ENCODE results near the gene SAMMSON. TPM values are rescaled to one million over a fixed set of nuclear protein-coding genes. Genes with fewer than 3 reads are reported as not detected.

The SAMMSON gene
- not detected for total RNA-seq

DNA sequence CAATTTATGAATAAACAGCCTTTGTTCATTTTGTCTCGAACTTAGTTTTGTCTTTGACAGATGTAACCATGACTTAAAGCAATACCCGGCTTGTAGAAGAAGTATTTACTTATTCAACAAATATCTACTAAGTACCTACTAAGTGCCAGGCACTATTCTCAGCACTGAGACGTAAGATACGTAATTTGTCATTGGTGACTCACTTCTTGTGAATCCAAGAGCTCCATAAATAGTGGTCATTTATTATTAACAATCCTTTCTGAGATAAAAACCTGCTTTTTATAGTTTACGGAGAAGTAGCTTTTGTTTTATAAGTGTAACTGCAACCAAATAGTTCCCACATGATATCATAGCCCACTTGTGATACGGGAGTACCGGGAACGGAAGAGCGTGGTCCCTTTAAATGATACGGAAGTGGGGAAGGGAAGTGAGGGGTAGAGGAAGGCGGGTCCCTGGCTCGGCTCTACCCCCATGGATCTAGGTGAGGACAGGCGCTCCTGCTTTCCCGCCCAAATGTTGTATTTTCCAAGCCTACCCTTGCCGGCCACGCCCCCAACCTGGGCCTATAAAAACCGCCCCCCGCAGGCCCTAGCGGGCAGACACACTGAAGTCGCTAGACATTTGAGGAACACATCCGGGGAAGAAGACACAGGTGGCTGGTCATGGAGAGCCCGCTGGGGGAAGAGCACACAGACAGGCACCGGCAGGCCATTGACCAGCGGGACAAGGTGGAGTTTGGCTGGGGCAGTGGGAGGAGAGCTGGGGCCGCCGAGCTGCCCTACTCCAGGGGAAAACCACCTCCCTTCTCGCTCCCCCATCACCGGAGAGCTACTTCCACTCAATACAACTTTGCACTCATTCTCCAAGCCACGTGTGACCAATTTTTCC is at the start of gene SAMMSON:
Gene SAMMSON, plus strand, starts transcription at position 594 of the 888 bp plus-strand sequence.
- ChIA-PET POLR2A (no interaction called here), CTCF (no interaction called here)

DNA sequence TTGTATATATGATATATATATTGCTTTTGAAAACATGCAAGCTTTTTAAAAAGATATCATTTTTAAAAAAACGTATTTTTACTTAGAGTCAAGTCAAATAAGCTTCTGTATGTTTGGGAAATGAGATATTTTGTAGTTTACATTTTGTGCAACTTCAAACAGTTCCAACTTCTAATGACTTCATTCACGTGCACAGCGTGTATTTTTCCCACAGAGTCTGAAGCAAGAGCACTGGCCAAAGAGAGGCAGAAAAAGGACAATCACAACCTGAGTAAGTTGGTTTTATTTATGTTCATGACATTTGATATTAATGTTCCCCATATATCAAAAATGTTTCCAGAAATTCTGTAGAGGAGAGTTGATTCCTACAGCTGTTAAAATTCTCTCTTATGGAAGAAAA is 47.9 kb upstream of the SAMMSON start:
- POLR2A ChIA-PET = interaction anchor here (0.7 kb wide), 1 partner anchor 34 kb away, joined by 3 read pairs; no protein-coding TSS in a partner anchor
- CTCF ChIA-PET = no interaction called here

DNA sequence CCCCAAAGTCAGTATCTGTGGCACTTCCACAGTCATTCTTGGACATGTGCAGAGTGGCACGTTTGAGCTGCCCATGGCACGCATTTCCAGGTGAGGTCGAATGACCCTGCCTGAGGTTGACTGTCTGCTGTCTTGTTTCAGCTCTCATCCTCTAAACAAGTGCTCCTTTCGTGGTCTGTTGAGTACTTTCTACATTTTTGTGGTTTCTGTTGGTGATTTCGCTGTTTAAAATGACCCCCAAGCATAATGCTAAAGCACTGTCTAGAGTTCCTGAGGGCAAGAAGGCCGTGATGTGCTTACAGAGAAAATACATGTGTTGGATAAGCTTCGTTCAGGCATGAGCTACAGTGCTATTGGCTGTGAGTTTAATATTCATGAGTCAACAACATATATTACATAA is 40.0 kb upstream of the SAMMSON start:
- ChIA-PET CTCF (no interaction called here), POLR2A (no interaction called here)

DNA sequence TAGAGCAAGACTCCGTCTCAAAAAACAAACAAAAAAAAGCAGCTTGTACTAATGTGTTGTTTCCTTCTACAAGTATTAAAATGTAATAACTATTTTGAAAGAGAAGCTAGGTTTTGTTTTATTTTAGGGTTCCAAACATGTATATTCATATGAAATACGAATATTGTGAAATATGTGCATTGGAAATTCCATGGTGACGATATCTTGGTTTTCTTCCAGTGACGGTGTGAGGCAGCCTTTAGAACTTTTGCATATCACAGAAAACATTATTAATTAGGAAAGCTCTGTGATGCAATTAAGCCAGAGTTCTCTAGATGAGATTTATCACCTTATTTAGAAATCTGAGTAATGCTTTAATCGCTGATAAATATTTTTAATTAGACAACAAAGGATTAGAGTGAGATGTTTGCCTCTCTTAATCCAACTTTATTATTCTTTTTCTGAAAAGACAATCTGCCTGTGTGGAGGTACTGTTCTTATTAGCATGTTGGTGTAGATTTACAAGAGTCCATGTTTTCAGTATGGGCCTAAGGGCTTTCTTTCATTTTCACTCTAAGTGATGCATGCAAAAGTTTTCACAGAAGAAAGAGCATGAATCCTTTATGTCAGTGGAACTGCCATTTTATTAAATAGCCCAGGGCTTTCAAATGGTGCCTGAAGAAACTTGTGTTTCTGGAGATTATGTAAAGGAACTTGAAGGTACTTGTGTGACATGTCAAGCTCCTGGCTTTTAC is 37.7 kb upstream of the SAMMSON start:
- ChIA-PET CTCF (no interaction called here), POLR2A (no interaction called here)

DNA sequence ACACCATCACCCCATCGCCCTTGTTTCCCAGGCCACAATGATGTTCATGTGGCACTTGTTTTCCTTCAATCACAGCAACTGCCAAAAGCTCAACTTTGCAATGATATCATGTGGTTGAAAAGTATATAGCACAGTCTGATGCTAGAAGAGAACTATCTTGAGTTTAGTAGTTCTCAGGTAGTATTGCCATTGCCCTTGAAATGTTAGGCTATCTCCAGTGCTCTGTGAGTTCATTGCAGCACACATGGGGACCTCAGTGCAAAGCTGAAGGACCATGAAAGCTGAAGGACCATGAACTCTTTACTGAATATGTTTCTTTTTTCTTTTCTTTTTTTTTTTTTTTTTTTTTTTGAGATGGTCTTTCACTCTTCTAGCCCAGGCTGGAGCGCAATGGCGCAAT is 35.9 kb upstream of the SAMMSON start:
- ChIA-PET POLR2A (no interaction called here), CTCF (no interaction called here)

DNA sequence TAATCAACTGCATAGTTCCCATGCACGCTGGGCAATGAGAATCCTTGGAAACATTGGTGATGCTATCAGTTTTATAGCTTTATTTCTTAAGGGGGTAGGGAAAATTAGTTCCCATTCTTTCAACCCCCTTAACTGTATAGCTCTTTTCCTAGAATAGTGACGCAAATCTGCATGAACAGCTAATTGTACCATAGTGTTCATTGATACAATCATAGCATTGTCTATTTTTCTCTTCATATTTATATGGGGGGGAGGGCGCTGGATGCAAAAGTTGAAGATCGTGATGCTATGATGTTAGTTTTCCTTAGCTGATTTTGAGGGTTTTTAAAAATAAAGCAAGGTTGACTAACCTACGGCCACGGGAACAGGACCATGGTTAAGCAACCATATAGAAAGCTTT is 32.4 kb upstream of the SAMMSON start:
- POLR2A ChIA-PET = no interaction called here
- CTCF ChIA-PET = interaction anchor here (0.5 kb wide), 1 partner anchor 16 kb away, joined by 3 read pairs; no protein-coding TSS in a partner anchor

DNA sequence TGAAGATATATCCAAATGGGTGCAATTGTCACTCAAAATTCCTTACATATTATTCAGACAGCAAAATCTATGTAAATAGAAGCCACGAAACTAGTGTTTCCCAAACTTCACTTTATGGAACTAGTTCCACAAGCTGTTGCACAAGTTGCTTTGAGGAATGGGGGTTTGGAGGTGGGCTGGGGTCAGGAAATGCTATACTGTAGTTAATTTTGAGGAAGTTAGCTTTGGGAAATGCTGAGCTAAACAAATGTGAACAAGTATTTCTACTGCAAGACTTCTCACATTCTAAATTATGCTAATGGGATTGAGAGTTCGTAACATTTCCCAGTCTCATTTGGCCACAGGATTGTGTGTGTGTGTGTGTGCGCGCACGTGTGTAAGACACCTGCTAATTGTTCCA is 28.7 kb upstream of the SAMMSON start:
- POLR2A ChIA-PET = no interaction called here
- CTCF ChIA-PET = no interaction called here

DNA sequence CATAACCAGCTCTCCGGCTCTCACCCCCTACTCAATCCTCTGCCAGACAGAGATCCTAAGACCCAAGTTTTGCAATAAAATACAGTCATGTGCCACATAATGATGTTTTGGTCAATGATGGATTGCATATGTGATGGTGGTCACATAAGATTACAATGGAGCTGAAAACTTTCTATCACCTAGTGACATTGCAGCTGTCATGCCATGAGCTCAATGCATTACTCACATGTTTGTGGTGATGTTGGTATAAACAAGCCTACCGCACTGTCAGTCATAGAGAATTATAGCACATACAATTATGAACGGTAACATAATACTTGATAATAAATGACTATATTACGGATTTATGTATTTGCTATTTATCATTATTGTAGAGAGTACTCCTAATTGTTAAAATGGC is 26.9 kb upstream of the SAMMSON start:
- POLR2A ChIA-PET = no interaction called here
- CTCF ChIA-PET = no interaction called here

DNA sequence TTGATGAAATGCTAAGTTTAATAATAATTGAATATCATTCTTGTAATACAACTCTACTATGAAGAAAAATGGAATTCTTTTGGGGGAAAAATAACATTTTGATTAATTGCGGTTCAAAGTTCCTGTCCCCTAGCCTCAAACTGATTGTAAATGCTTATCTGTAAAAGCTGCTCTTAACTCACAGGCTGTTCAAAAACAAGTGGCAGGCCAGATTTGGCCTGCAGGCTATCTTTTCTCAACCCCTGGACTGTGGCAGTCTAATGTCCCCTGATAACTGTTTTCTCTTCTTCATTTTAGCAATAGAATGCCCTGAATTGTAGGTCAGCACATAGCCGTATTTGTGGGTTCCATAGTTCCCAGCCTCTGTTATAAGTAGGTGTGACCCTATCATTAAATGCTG is 23.5 kb upstream of the SAMMSON start:
- CTCF ChIA-PET = no interaction called here
- POLR2A ChIA-PET = no interaction called here

DNA sequence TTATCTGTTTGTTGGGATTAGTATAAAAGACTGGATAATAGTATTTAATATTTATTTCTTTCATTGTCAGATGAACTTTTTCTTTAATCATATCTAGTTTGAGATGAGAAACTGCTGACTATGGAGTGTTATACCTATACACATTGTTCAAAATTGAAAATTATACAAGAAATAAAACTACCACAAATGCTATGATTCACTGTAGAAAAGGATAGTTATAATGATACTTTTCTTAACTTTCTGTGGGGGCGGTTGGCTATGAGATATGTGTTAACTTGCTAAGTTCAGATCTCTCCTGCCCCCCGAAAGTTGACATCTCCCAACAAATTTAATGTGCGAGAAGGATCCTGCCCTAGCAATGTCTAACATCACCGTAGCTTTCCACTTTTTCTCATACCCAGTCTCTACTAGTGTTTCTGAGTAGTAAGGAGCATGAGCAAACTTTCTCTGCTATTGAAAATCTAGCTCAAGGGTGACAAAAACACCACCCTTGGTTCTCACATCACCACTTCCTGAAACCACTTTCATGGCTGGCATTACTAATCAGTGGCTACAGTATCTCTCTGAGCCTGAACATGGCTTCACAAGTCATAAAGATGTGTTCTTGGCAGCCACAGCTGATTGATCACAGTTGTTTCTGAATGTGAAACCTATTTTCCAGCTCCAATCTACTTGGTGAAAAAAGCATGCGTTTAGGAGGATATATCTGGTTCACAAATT is 15.8 kb upstream of the SAMMSON start:
- CTCF ChIA-PET = interaction anchor here (0.7 kb wide), 1 partner anchor 17 kb away, joined by 3 read pairs; no protein-coding TSS in a partner anchor
- POLR2A ChIA-PET = no interaction called here

DNA sequence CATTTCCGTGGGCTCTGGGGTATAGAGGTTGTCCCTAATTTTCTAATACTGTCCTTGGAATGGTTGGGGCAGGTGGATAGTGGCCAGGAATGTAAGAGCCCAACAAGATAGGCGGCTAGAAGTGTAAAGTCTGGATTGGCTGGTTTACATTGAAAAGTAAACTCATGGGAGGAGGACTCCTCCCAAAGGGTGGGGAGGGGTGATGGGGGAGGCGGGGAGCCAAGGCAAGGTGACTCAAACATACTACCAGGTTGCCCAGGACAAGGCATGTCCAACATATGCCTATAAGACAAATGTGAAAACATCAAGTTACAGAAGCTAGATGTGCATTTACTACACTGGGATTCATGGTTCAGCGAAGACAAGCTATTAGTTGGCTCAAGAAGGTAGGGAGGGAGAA is 14.3 kb upstream of the SAMMSON start:
- POLR2A ChIA-PET = interaction anchor here (0.5 kb wide), 1 partner anchor 34 kb away, joined by 3 read pairs; no protein-coding TSS in a partner anchor

DNA sequence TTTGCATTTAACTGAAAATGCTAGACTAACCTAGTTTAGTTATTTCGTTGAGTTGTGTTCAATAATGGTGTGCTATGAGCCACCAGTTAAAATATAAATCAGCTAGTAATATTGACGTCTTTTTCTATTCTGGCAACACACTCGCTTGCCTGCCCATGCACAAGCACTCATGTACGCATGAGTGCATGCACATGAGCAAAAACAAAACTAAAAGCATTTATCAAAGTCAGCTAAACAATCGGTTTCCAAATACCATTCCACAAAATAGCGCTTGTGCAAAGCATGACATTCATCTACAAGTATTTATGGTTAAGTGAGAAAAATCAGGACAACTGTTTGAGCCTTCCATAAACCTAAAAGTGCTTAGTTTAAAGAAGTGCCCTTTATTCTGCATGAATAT is 13.1 kb upstream of the SAMMSON start:
- POLR2A ChIA-PET = no interaction called here
- CTCF ChIA-PET = no interaction called here

More for the DNA sequence above, 14.3 kb upstream of the SAMMSON start:
- CTCF ChIA-PET = no interaction called here

DNA sequence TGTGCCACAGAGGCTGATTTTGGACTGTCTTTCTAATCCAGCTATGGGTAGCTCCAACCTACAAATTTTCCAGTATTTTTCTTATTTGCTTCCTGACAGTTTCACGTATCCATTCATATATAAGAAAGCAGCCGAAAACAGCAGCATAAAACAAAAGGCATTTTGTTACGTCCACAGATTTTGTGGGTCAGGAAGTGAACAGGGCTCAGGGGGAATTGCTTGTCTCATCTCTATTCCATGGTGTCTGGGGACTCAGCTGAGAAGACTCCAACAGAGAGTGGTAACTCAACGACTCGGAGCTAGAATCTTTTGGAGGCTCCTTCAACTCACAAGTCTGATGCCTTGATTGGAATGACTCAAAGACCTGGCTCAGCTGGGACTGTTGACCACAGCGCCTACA is 11.7 kb upstream of the SAMMSON start:
- POLR2A ChIA-PET = no interaction called here
- CTCF ChIA-PET = no interaction called here

DNA sequence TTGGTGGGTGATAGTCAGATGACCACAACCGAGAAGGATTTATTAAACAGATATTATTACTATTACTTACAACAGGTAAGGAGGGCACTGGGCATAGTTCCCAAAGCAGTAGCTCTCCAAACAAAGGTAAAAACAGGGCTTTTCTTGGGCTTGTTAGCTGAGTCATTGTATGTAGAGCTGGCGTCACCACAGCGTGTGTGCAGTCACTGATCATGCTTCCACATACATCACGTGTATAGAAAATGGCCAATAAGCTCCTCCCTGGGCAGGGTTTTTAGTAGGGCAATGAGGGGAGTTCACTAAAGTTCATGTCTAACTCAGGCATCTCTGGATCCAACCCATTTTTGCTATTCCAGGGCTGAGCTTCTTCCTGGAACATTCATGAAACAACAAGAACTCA is 5.8 kb upstream of the SAMMSON start:
- ChIA-PET CTCF (no interaction called here), POLR2A (no interaction called here)

DNA sequence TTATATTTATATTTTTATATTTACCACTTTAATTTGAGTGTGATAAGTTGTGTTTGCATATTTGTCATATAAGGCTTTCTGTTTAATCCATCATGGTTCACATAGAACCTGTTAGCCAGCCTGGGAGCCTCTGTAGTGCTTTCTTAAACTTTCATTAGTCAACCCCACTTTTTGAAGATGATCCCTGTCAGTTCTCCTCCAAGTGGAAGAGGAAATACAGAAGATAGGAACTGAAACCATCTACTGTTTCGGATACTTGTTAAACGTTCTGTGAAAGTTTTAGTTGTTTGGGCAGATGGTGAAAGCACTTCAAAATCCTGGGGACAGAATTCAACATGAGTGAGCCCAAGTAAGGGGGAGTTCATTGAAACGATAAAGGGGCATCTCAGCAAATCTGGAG is 4.6 kb upstream of the SAMMSON start:
- ChIA-PET CTCF (no interaction called here), POLR2A (no interaction called here)

DNA sequence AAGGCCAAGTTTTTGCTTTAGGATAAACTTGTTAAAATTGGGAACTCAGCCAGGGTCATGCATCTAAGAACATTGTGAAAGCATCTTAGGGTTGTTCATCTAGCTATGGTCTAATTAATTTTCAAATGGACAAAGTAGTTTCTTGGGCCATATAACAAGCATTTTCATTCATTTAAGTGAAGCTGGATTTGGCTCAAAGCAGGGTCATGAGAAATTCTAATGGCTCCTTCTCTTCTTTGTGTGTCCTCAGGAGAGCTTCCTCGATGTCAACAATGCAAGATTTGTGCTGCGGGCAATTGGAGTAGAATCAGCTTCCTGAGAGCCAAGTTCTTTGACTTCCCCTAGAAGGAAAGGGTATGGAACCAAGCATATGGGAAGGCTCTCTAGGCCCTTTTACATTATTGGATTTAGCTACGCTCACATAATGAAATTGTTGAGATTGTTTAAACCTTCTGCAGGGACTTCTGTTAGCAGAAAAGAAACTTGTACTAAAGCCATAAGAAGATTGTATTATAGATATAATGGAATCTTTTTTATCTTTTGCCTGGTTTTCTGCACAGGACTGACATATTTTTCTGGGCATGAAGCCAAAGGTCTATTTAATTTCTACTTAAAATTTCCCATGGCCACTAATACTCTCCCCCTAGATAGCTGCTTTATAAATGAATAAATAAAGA is 1.8 kb upstream of the SAMMSON start:
- ChIA-PET POLR2A (no interaction called here), CTCF (no interaction called here)

DNA sequence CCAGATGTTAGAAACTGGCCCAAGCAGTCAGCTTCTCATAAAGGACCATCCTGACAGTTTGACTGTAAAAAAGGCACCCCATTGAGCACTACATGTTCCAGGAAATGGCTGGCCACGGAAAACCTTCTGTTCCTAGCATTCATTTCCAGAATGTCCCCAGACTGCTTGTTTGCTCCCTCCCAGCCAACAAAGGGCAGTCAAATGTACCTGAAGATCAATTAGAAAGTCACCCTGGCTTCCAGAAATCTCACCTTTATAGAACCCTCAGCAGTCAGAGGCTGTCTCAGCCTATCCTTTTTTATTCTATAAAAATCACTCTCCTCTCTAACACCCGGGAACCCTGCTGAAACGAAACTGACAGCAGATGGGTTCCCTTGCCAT is 784 bp upstream of the SAMMSON start:
- POLR2A ChIA-PET = no interaction called here
- CTCF ChIA-PET = no interaction called here

DNA sequence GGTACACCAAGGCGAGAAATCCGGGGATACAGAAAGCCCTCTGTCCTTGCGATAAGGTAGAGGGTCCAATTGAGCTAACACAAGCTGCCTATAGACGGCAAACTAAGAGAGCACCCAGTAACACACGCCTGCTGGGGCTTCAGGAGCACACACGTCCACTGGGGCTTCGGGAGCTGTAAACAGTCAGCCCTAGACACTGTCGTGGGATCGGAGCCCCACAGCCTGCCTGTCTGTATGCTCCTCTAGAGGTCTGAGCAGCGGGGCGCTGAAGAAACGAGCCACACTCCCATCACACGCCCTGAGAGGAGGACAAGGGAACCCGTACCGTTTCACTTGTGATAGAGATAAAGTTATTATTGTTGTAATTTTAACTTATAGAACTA is 486 bp downstream of the SAMMSON start:
- POLR2A ChIA-PET = no interaction called here

DNA sequence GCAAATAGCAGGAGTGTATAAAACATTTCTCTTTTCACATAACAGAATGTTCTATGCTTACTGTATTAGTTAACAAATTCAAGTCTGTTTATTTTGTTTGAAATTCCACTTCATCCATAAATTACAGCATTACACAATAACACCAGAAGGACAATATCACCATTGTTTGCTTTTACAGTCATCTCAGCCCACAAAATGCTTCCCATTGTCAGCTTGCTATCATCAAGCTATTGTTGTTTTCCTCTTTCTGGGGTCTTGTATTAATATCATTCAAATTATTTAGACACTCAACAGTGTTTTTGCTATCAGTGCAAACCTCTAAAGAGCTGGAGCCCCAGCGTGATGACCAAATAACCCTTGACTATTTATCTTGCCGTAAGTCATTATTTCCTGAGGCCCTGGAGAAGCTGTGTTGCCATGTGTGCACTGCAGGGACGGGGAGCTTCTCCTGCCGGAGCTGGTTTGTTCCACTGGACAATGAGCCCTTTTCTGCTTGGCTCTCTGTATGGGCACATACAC is 1.1 kb downstream of the SAMMSON start:
- ChIA-PET POLR2A (no interaction called here), CTCF (no interaction called here)

More for the DNA sequence above, 486 bp downstream of the SAMMSON start:
- CTCF ChIA-PET = no interaction called here

DNA sequence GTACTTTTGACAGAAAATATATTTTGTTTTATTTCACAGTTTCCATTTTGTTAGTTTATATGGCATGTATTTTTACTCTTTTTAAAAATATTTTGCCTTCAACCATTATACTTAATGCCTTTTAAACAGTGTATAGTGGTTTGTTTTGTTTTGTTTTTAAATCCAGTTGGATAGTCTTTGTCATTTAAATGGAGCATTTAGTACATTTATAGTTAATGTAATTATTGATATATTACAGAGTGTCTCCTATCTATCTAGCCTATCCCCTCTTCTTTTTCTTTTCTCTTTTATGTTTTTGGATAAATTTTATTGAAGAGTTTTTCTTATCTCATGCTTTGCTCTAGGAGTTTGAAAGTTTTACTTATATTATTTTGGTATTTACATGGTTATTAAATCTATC is 3.6 kb downstream of the SAMMSON start:
- ChIA-PET CTCF (no interaction called here), POLR2A (no interaction called here)

Measured in activated CD8-positive, alpha-beta memory T cell treated with anti-CD3 and anti-CD28 coated beads for 36 hours (primary cell).